Inferior parietal cortex (tissue), 1 donor: ENCODE data around the gene ILK.

Source experiments
- DNase-seq: peaks from one replicate; pipeline ENCODE4 v3.0.0-alpha.2; 2016; ENCODE audit errors: extremely low spot score

ILK gene

GRCh38 chr11:6656936-6657335 lies 53.4 kb downstream of the ILK start:
- no peak for DNase-seq

GRCh38 chr11:6657346-6657745 lies 53.8 kb downstream of the ILK start:
- DNase-seq = no peak

- DNase-seq = no peak
Measured at GRCh38 chr11:6658647-6659046, 55.1 kb downstream of the ILK start.
